Measurements from ENCODE around the gene IPO4.

The IPO4 gene

GRCh38 chr14:24162093-24162492, 26.5 kb downstream of the IPO4 start:
- no peaks in the 10 kb centered on the region for H3K9me3 ChIP-seq (ENCODE audit: control insufficient read depth, insufficient read depth, low read depth, low read length)
- TF ChIP-seq ZNF600 (tag by site-specific recombination; IDR thresholded peaks at IDR 0.05) (peak; percentile 40; the same call in 1 of the 2 replicates), ZNF175 (tag by site-specific recombination; IDR thresholded peaks at IDR 0.05) (no peak)
- no peak overlapping the region for H3K4me3 ChIP-seq (ENCODE audit: low read depth, low read length)
- H3K36me3 ChIP-seq (ENCODE audit: control insufficient read depth in 2 of 2, insufficient read depth in 1 of 2, low read length in 2 of 2) = peaks cover 11 to 73% of the 10 kb centered on the region in 2 experiments
- CTCF ChIA-PET = interaction anchor here (0.7 to 3.9 kb wide), 14 partner anchors 13 to 135 kb away, joined by 3 to 34 read pairs (median 8); partner anchors contain the start of genes IPO4, PSME2, RNF31 and TINF2
- H3K27ac ChIP-seq (ENCODE audit: extremely low read depth, low read depth, low read length) = no peak overlapping the region
- peaks cover 5% of the 10 kb centered on the region for H3K4me1 ChIP-seq (ENCODE audit: control insufficient read depth, insufficient read depth, low read length)
- POLR2A ChIA-PET = interaction anchor here (0.7 to 3.8 kb wide), 9 partner anchors 9 to 109 kb away, joined by 3 to 44 read pairs (median 9); partner anchors contain the start of genes CHMP4A, DCAF11, IPO4 and NRL

- Histone ChIP-seq H3K4me1 (ENCODE audit: control insufficient read depth, insufficient read depth, low read length) (peaks cover 5% of the 10 kb centered on the region), H3K36me3 (ENCODE audit: control insufficient read depth in 2 of 2, insufficient read depth in 1 of 2, low read length in 2 of 2) (peaks cover 19 to 75% of the 10 kb centered on the region in 2 experiments), H3K4me3 (ENCODE audit: low read depth, low read length) (peak within 1 kb of the TSS; percentile 46), H3K27ac (ENCODE audit: extremely low read depth, low read depth, low read length) (0 out of 2 replicates have a peak within 1 kb of the TSS, but pooled peaks have one; percentile 13), H3K9me3 (ENCODE audit: control insufficient read depth, insufficient read depth, low read depth, low read length) (no peaks in the 10 kb centered on the region)
- ChIA-PET CTCF (interaction anchor here (0.7 to 3.9 kb wide), 32 partner anchors 10 to 149 kb away, joined by 3 to 34 read pairs (median 4); partner anchors contain the start of genes DCAF11, EMC9, IPO4 and NRL), POLR2A (interaction anchor here (0.7 to 3.8 kb wide), 19 partner anchors 9 to 110 kb away, joined by 3 to 44 read pairs (median 8); partner anchors contain the start of genes CHMP4A, DCAF11, EMC9 and IPO4)
- TF ChIP-seq EGR2 (tag by site-specific recombination; IDR thresholded peaks at IDR 0.05; ENCODE audit: low read depth) (peak; percentile 56), TSHZ1 (tag by site-specific recombination; IDR thresholded peaks at IDR 0.05; ENCODE audit: borderline replicate concordance) (0 out of 2 replicates have a peak, but pooled peaks have one; percentile 12), SP3 (tag by site-specific recombination; IDR thresholded peaks at IDR 0.05) (peak; percentile 85), ZFP69B (tag by site-specific recombination; IDR thresholded peaks at IDR 0.05) (peak; percentile 74), ZNF362 (tag by site-specific recombination; IDR thresholded peaks at IDR 0.05) (no peak), ZIC2 (tag by site-specific recombination; IDR thresholded peaks at IDR 0.05) (peak; percentile 86), ZNF555 (tag by site-specific recombination; conservative IDR thresholded peaks at IDR 0.05) (no peak), PRDM10 (tag by site-specific recombination; IDR thresholded peaks at IDR 0.05) (peak; percentile 50), ZBTB44 (tag by site-specific recombination; IDR thresholded peaks at IDR 0.05) (no peak), ZNF394 (tag by site-specific recombination; IDR thresholded peaks at IDR 0.05; ENCODE audit: borderline replicate concordance) (peak; percentile 81; the same call in 1 of the 2 replicates), ZNF184 (tag by site-specific recombination; IDR thresholded peaks at IDR 0.05) (peak; percentile 86), RBAK (tag by site-specific recombination; IDR thresholded peaks at IDR 0.05) (no peak), ZNF488 (tag by site-specific recombination; IDR thresholded peaks at IDR 0.05) (no peak), ZBTB48 (tag by site-specific recombination; IDR thresholded peaks at IDR 0.05) (peak; percentile 76), ZNF366 (tag by site-specific recombination; conservative IDR thresholded peaks at IDR 0.05) (peak; percentile 54), ZSCAN18 (tag by site-specific recombination; IDR thresholded peaks at IDR 0.05) (no peak), SP7 (tag by site-specific recombination; IDR thresholded peaks at IDR 0.05) (peak; percentile 91)
Observed at GRCh38 chr14:24160850-24161804, 27.5 kb downstream of the IPO4 start, which contains the start of gene IRF9. Gene IRF9, plus strand, starts transcription at chr14:24161265. Its CDS starts 880 bp downstream, at chr14:24162145.
